Neuronal stem cell (in vitro differentiated cells): ENCODE results near the gene TP63.

Source experiments
- DNase-seq: peaks from one replicate; pipeline ENCODE4 v3.0.0-alpha.2; 2013; ENCODE audit warnings: low spot score
- H2AFZ ChIP-seq: one replicate; pipeline ENCODE4 v1.6.1; 2013; ENCODE audit warnings: mild to moderate bottlenecking, low read length, inconsistent platforms
- H2AK5ac ChIP-seq: 2 replicates; pipeline ENCODE4 v1.6.1; 2013; ENCODE audit warnings: low read depth, mild to moderate bottlenecking, inconsistent platforms, low read length, moderate library complexity, mixed read lengths
- H2BK120ac ChIP-seq: 2 replicates; pipeline ENCODE4 v1.6.1; 2013; ENCODE audit warnings: low read depth, mild to moderate bottlenecking, inconsistent platforms, low read length, moderate library complexity, mixed read lengths
- H2BK12ac ChIP-seq: one replicate; pipeline ENCODE4 v1.6.1; 2013; ENCODE audit warnings: low read length, inconsistent platforms
- H2BK15ac ChIP-seq: 2 replicates; pipeline ENCODE4 v1.6.1; 2013; ENCODE audit warnings: mild to moderate bottlenecking, low read length, inconsistent platforms, mixed read lengths
- H2BK5ac ChIP-seq: one replicate; pipeline ENCODE4 v1.6.1; 2013; ENCODE audit warnings: inconsistent platforms, mild to moderate bottlenecking, low read length, moderate library complexity
- H3K14ac ChIP-seq: one replicate; pipeline ENCODE4 v1.6.1; 2013; ENCODE audit warnings: low read length, inconsistent platforms
- H3K18ac ChIP-seq: 2 replicates; pipeline ENCODE4 v1.6.1; 2013; ENCODE audit warnings: low read length, inconsistent platforms
- H3K23ac ChIP-seq: 2 replicates; pipeline ENCODE4 v1.6.1; 2013; ENCODE audit warnings: low read depth, mild to moderate bottlenecking, mixed read lengths, low read length, inconsistent platforms; ENCODE audit not compliant: poor library complexity
- H3K27ac ChIP-seq: replicated peaks from 3 replicates; pipeline ENCODE4 v1.5.1; 2013; ENCODE audit warnings: low read length, inconsistent platforms
- H3K27me3 ChIP-seq, 3 experiments: 2 replicates each; pipeline ENCODE4 v1.6.1; 2013; ENCODE audit warnings: low read length in 3 of 3, mild to moderate bottlenecking in 2 of 3, inconsistent platforms in 1 of 3, low read depth in 1 of 3, mixed read lengths in 1 of 3, moderate library complexity in 1 of 3; ENCODE audit not compliant: control insufficient read depth in 3 of 3, insufficient read depth in 3 of 3
- H3K36me3 ChIP-seq, 2 donors: replicated peaks in 1 of 2; 2 replicates each; pipeline ENCODE4 v1.6.1; 2013; ENCODE audit warnings: low read length in 2 of 2; ENCODE audit not compliant: control insufficient read depth in 2 of 2, insufficient read depth in 2 of 2
- H3K4ac ChIP-seq: 2 replicates; pipeline ENCODE4 v1.6.1; 2013; ENCODE audit warnings: inconsistent platforms, mild to moderate bottlenecking, low read length, moderate library complexity
- H3K4me1 ChIP-seq, 2 donors: 1 replicate in 1 of 2; 2 replicates in 1 of 2; pipeline ENCODE4 v1.6.1; 2013; ENCODE audit warnings: low read length in 2 of 2, low read depth in 1 of 2; ENCODE audit not compliant: control insufficient read depth in 2 of 2, insufficient read depth in 1 of 2
- H3K4me2 ChIP-seq: one replicate; pipeline ENCODE4 v1.6.1; 2013; ENCODE audit warnings: mild to moderate bottlenecking, low read length, inconsistent platforms; ENCODE audit not compliant: insufficient read depth, poor library complexity, severe bottlenecking
- H3K4me3 ChIP-seq, 2 donors: 2 replicates each; pipeline ENCODE4 v1.5.1; 2013; ENCODE audit warnings: low read length in 2 of 2, mild to moderate bottlenecking in 2 of 2, inconsistent platforms in 1 of 2, moderate library complexity in 1 of 2
- H3K79me1 ChIP-seq: one replicate; pipeline ENCODE4 v1.6.1; 2013; ENCODE audit warnings: low read depth, mild to moderate bottlenecking, inconsistent platforms, low read length, moderate library complexity
- H3K9ac ChIP-seq: one replicate; pipeline ENCODE4 v1.6.1; 2013; ENCODE audit warnings: mild to moderate bottlenecking, low read depth, low read length, inconsistent platforms; ENCODE audit not compliant: poor library complexity
- H3K9me3 ChIP-seq, 2 donors: replicated peaks in 1 of 2; 2 replicates each; pipeline versions ENCODE3 to v1.6.1; 2013; ENCODE audit warnings: low read length in 2 of 2, mild to moderate bottlenecking in 2 of 2, inconsistent platforms in 1 of 2, low read depth in 1 of 2, mixed read lengths in 1 of 2, moderate library complexity in 1 of 2; ENCODE audit not compliant: control insufficient read depth in 2 of 2, insufficient read depth in 1 of 2
- H4K8ac ChIP-seq: one replicate; pipeline ENCODE4 v1.6.1; 2013; ENCODE audit warnings: low read depth, mild to moderate bottlenecking, inconsistent platforms, low read length, moderate library complexity
- H4K91ac ChIP-seq: one replicate; pipeline ENCODE4 v1.6.1; 2013; ENCODE audit warnings: low read length, low read depth, mild to moderate bottlenecking, inconsistent platforms; ENCODE audit not compliant: poor library complexity
- WGBS, 2 donors: extraction: QIAGEN DNeasy Blood & Tissue Kit; methylation state at CpG; one replicate each; pipeline ENCODE4 v1.1.7; 2013; ENCODE audit warnings: missing lambda C conversion rate in 2 of 2, mixed read lengths in 1 of 2; ENCODE audit not compliant: insufficient read length in 2 of 2, insufficient replicate concordance in 1 of 2; ENCODE audit errors: extremely low coverage in 2 of 2; 5-methylcytosine and 5-hydroxymethylcytosine counted together

TP63 gene

GRCh38 chr3:189868061-189868460 lies 236.9 kb downstream of the TP63 start:
- Histone ChIP-seq H4K91ac (no peak overlapping the region), H3K36me3 (no peaks in the 10 kb centered on the region), H3K27ac (no peak overlapping the region), H2BK15ac (no peak overlapping the region), H2BK5ac (no peak overlapping the region), H3K23ac (no peak overlapping the region), H3K14ac (no peak overlapping the region), H2BK120ac (no peak overlapping the region), H3K4ac (no peak overlapping the region), H3K27me3 (no peaks in the 10 kb centered on the region), H2AFZ (no peak overlapping the region), H3K4me1 (no peaks in the 10 kb centered on the region), H3K79me1 (no peaks in the 10 kb centered on the region), H2AK5ac (no peak overlapping the region), H3K4me3 (no peak overlapping the region), H3K9ac (no peak overlapping the region), H3K9me3 (no peaks in the 10 kb centered on the region), H3K18ac (no peak overlapping the region), H4K8ac (no peak overlapping the region), H2BK12ac (no peak overlapping the region), H3K4me2 (no peak overlapping the region)
- DNase-seq, result no peak
- no CpG with 5 or more reads among the region's 3 CpGs for WGBS, 2 donors

- no peaks in the 10 kb centered on the region for H3K79me1 ChIP-seq
- no peaks in the 10 kb centered on the region for H3K9me3 ChIP-seq
- no peak overlapping the region for H3K9ac ChIP-seq
- no peak overlapping the region for H4K8ac ChIP-seq
- H2BK5ac ChIP-seq, result no peak overlapping the region
- WGBS, 2 donors, result no CpG with 5 or more reads among the region's 4 CpGs
- no peak overlapping the region for H2BK120ac ChIP-seq
- H2AFZ ChIP-seq, result no peak overlapping the region
- no peak overlapping the region for H3K4me2 ChIP-seq
- no peak overlapping the region for H2AK5ac ChIP-seq
- H3K14ac ChIP-seq, result no peak overlapping the region
- no peaks in the 10 kb centered on the region for H3K36me3 ChIP-seq
- H3K4ac ChIP-seq, result no peak overlapping the region
- H3K4me3 ChIP-seq, result no peak overlapping the region
- H4K91ac ChIP-seq, result no peak overlapping the region
- H3K18ac ChIP-seq, result no peak overlapping the region
- H3K23ac ChIP-seq, result no peak overlapping the region
- no peak overlapping the region for H3K27ac ChIP-seq
- H2BK15ac ChIP-seq, result no peak overlapping the region
- DNase-seq, result no peak
- no peaks in the 10 kb centered on the region for H3K27me3 ChIP-seq
- H2BK12ac ChIP-seq, result no peak overlapping the region
- H3K4me1 ChIP-seq, result no peaks in the 10 kb centered on the region
Measured at GRCh38 chr3:189869165-189869564, 238.0 kb downstream of the TP63 start.

- Histone ChIP-seq H2BK15ac (no peak overlapping the region), H3K23ac (no peak overlapping the region), H3K9me3 (no peaks in the 10 kb centered on the region), H4K8ac (no peak overlapping the region), H3K18ac (no peak overlapping the region), H3K4me2 (no peak overlapping the region), H2AK5ac (no peak overlapping the region), H2BK120ac (no peak overlapping the region), H2BK5ac (no peak overlapping the region), H3K14ac (no peak overlapping the region), H3K4ac (no peak overlapping the region), H3K36me3 (no peaks in the 10 kb centered on the region), H4K91ac (no peak overlapping the region), H3K79me1 (no peaks in the 10 kb centered on the region), H2BK12ac (no peak overlapping the region), H3K27me3 (no peaks in the 10 kb centered on the region), H2AFZ (no peak overlapping the region), H3K4me1 (no peaks in the 10 kb centered on the region), H3K9ac (no peak overlapping the region), H3K4me3 (no peak overlapping the region), H3K27ac (no peak overlapping the region)
- WGBS, 2 donors, result no CpG with 5 or more reads among the region's 2 CpGs
- no peak for DNase-seq
Measured at GRCh38 chr3:189871418-189871817, 240.2 kb downstream of the TP63 start.

GRCh38 chr3:189883113-189883753 lies 252.0 kb downstream of the TP63 start:
- H3K4me2 ChIP-seq, result no peak overlapping the region
- no peak overlapping the region for H2AFZ ChIP-seq
- no peak overlapping the region for H4K91ac ChIP-seq
- H2BK12ac ChIP-seq, result no peak overlapping the region
- H3K79me1 ChIP-seq, result no peaks in the 10 kb centered on the region
- no peak overlapping the region for H3K4ac ChIP-seq
- H2BK120ac ChIP-seq, result no peak overlapping the region
- no peak overlapping the region for H3K18ac ChIP-seq
- no peak overlapping the region for H2BK15ac ChIP-seq
- H2AK5ac ChIP-seq, result no peak overlapping the region
- no peaks in the 10 kb centered on the region for H3K36me3 ChIP-seq
- H2BK5ac ChIP-seq, result no peak overlapping the region
- no CpG with 5 or more reads among the region's 4 CpGs for WGBS, 2 donors
- H3K4me1 ChIP-seq, result no peaks in the 10 kb centered on the region
- no peak overlapping the region for H3K14ac ChIP-seq
- H3K9ac ChIP-seq, result no peak overlapping the region
- H3K27me3 ChIP-seq, result peaks cover 0 to 9% (median 0%) of the 10 kb centered on the region in 3 experiments
- no peak overlapping the region for H3K4me3 ChIP-seq
- no peak overlapping the region for H4K8ac ChIP-seq
- H3K9me3 ChIP-seq, result no peaks in the 10 kb centered on the region
- no peak overlapping the region for H3K23ac ChIP-seq
- H3K27ac ChIP-seq, result no peak overlapping the region
- no peak for DNase-seq
